IMR-90 (cell line): ENCODE data around the gene CBL. TPM values are rescaled to one million over a fixed set of nuclear protein-coding genes. Genes with fewer than 3 reads are reported as not detected.

Source experiments
- ATAC-seq: fragments of 200-7000 bp; cut with Tn5 transposase; 2 replicates; pipeline ENCODE4 v1.9.1; 2020; ENCODE audit warnings: low read depth, mild to moderate bottlenecking, moderate library complexity
- BruUV-seq: library from RNA; stranded (reverse); fragments of 400-500 nt; replicated peaks from 2 replicates; lab custom pipeline; 2021; lab: Mats Ljungman, UMichigan
- CTCF ChIA-PET: fragments of 300-600 bp; formaldehyde crosslinking; extraction: SDS; loops from one replicate; lab custom pipeline; 2021; ENCODE audit warnings: antibody characterized with exemption; lab: Yijun Ruan, JAX
- POLR2A ChIA-PET: fragments of 300-600 bp; sonication (Branson Sonifier 250); formaldehyde crosslinking; loops from one replicate; lab custom pipeline; 2022; ENCODE audit warnings: antibody characterized with exemption; ENCODE audit not compliant: unreplicated experiment; lab: Charles Lee
- DNase-seq: peaks from one replicate; pipeline ENCODE4 v3.0.0; 2013
- H2AFZ ChIP-seq: replicated peaks from 2 replicates; pipeline ENCODE3; 2013; ENCODE audit warnings: low read length, mild to moderate bottlenecking; ENCODE audit not compliant: poor library complexity
- H2AK5ac ChIP-seq: 2 replicates; pipeline ENCODE4 v1.6.1; 2013; ENCODE audit warnings: low read depth, low read length, inconsistent platforms
- H2AK9ac ChIP-seq: replicated peaks from 2 replicates; pipeline ENCODE3; 2013; ENCODE audit warnings: mild to moderate bottlenecking, low read depth, low read length, moderate library complexity; ENCODE audit not compliant: poor library complexity
- H2BK120ac ChIP-seq: 2 replicates; pipeline ENCODE4 v1.6.1; 2013; ENCODE audit warnings: low read depth, low read length, inconsistent platforms
- H2BK15ac ChIP-seq: 3 replicates; pipeline ENCODE4 v1.6.1; 2013; ENCODE audit warnings: low read depth, low read length, inconsistent platforms
- H2BK20ac ChIP-seq: 2 replicates; pipeline ENCODE4 v1.6.1; 2013; ENCODE audit warnings: low read depth, mild to moderate bottlenecking, inconsistent platforms, low read length, moderate library complexity
- H2BK5ac ChIP-seq: 2 replicates; pipeline ENCODE4 v1.6.1; 2013; ENCODE audit warnings: mild to moderate bottlenecking, low read depth, low read length, inconsistent platforms; ENCODE audit not compliant: poor library complexity, severe bottlenecking
- H3K14ac ChIP-seq: replicated peaks from 2 replicates; pipeline ENCODE4 v1.6.1; 2013; ENCODE audit warnings: low read depth, low read length, inconsistent platforms
- H3K18ac ChIP-seq: 2 replicates; pipeline ENCODE4 v1.6.1; 2013; ENCODE audit warnings: low read depth, low read length, control low read depth
- H3K23ac ChIP-seq: 2 replicates; pipeline ENCODE4 v1.6.1; 2013; ENCODE audit warnings: low read depth, low read length, inconsistent platforms
- H3K27ac ChIP-seq: 2 replicates; pipeline ENCODE4 v1.5.1; 2013; ENCODE audit warnings: mild to moderate bottlenecking, control low read depth, low read length; ENCODE audit not compliant: insufficient read depth
- H3K27me3 ChIP-seq: 2 replicates; pipeline ENCODE4 v1.6.1; 2013; ENCODE audit warnings: low read length; ENCODE audit not compliant: control insufficient read depth, insufficient read depth
- H3K36me3 ChIP-seq: 2 replicates; pipeline ENCODE4 v1.6.1; 2013; ENCODE audit warnings: low read length, mixed read lengths; ENCODE audit not compliant: control insufficient read depth, insufficient read depth
- H3K4ac ChIP-seq: 2 replicates; pipeline ENCODE4 v1.6.1; 2013; ENCODE audit warnings: low read depth, low read length, inconsistent platforms
- H3K4me1 ChIP-seq: 2 replicates; pipeline ENCODE4 v1.6.1; 2013; ENCODE audit warnings: low read length, mixed read lengths; ENCODE audit not compliant: control insufficient read depth, insufficient read depth
- H3K4me2 ChIP-seq: 2 replicates; pipeline ENCODE4 v1.6.1; 2013; ENCODE audit warnings: low read depth, mild to moderate bottlenecking, control low read depth, low read length, moderate library complexity
- H3K4me3 ChIP-seq: 2 replicates; pipeline ENCODE4 v1.5.1; 2013; ENCODE audit warnings: low read depth, mild to moderate bottlenecking, control low read depth, low read length, moderate library complexity; ENCODE audit not compliant: insufficient read depth
- H3K56ac ChIP-seq: 2 replicates; pipeline ENCODE4 v1.6.1; 2013; ENCODE audit warnings: low read length, inconsistent platforms; ENCODE audit not compliant: insufficient read depth; ENCODE audit errors: extremely low read depth
- H3K79me1 ChIP-seq, 2 experiments: 2 replicates each; pipeline ENCODE4 v1.6.1; 2013; ENCODE audit warnings: low read length in 2 of 2, inconsistent platforms in 1 of 2, low read depth in 1 of 2
- H3K9ac ChIP-seq: 2 replicates; pipeline ENCODE4 v1.6.1; 2013; ENCODE audit warnings: low read depth, low read length, control low read depth
- H3K9me1 ChIP-seq: 2 replicates; pipeline ENCODE4 v1.6.1; 2013; ENCODE audit warnings: low read length, inconsistent platforms; ENCODE audit not compliant: insufficient read depth
- H3K9me3 ChIP-seq: 2 replicates; pipeline ENCODE4 v1.6.1; 2013; ENCODE audit warnings: low read length; ENCODE audit not compliant: control insufficient read depth, insufficient read depth
- H4K20me1 ChIP-seq: 2 replicates; pipeline ENCODE4 v1.6.1; 2013; ENCODE audit warnings: low read length, inconsistent platforms; ENCODE audit not compliant: insufficient read depth
- H4K5ac ChIP-seq: 2 replicates; pipeline ENCODE4 v1.6.1; 2013; ENCODE audit warnings: mild to moderate bottlenecking, low read depth, low read length, control low read depth
- H4K8ac ChIP-seq, 2 experiments: 2 replicates each; pipeline ENCODE4 v1.6.1; 2013; ENCODE audit warnings: low read depth in 2 of 2, low read length in 2 of 2, control low read depth in 1 of 2, inconsistent platforms in 1 of 2
- H4K91ac ChIP-seq: 2 replicates; pipeline ENCODE4 v1.6.1; 2013; ENCODE audit warnings: low read depth, low read length, inconsistent platforms; ENCODE audit not compliant: insufficient read depth
- BHLHE40 ChIP-seq: fragments of 150-350 bp; IDR thresholded peaks from 2 replicates; pipeline ENCODE4 v1.6.1; 2016; ENCODE audit warnings: mild to moderate bottlenecking, low read depth, low read length
- CEBPB ChIP-seq: IDR thresholded peaks from 2 replicates; pipeline ENCODE4 v1.6.1; 2012; ENCODE audit warnings: low read depth, low read length, improper control_type of control experiment
- CHD1 ChIP-seq: IDR thresholded peaks from 2 replicates; pipeline ENCODE4 v1.6.1; 2012; ENCODE audit warnings: low read depth, low read length, improper control_type of control experiment
- FOS ChIP-seq: fragments of 150-350 bp; IDR thresholded peaks from 2 replicates; pipeline ENCODE4 v1.6.1; 2016; ENCODE audit warnings: low read depth, low read length
- MAFK ChIP-seq: IDR thresholded peaks from 2 replicates; pipeline ENCODE4 v1.6.1; 2012; ENCODE audit warnings: low read depth, low read length, improper control_type of control experiment
- MAZ ChIP-seq: IDR thresholded peaks from 2 replicates; pipeline ENCODE4 v1.6.1; 2012; ENCODE audit warnings: low read depth, mild to moderate bottlenecking, low read length, improper control_type of control experiment, moderate library complexity, borderline replicate concordance
- MXI1 ChIP-seq: IDR thresholded peaks from 2 replicates; pipeline ENCODE4 v1.6.1; 2012; ENCODE audit warnings: low read depth, mild to moderate bottlenecking, low read length, moderate library complexity, borderline replicate concordance
- NFE2L2 ChIP-seq: fragments of 150-350 bp; IDR thresholded peaks from 2 replicates; pipeline ENCODE4 v1.6.1; 2016; ENCODE audit warnings: low read depth, mild to moderate bottlenecking, low read length
- POLR2A ChIP-seq: IDR thresholded peaks from 2 replicates; pipeline ENCODE4 v1.6.1; 2012; ENCODE audit warnings: mild to moderate bottlenecking, low read depth, low read length
- RAD21 ChIP-seq: IDR thresholded peaks from 2 replicates; pipeline ENCODE4 v1.6.1; 2012; ENCODE audit warnings: low read length, improper control_type of control experiment
- RCOR1 ChIP-seq: IDR thresholded peaks from 2 replicates; pipeline ENCODE4 v1.6.1; 2012; ENCODE audit warnings: mild to moderate bottlenecking, low read length, improper control_type of control experiment; ENCODE audit not compliant: insufficient replicate concordance
- RFX5 ChIP-seq: IDR thresholded peaks from 2 replicates; pipeline ENCODE4 v1.8.0; 2012; ENCODE audit warnings: low read depth, mild to moderate bottlenecking, low read length, moderate library complexity
- SMC3 ChIP-seq: fragments of 150-350 bp; IDR thresholded peaks from 2 replicates; pipeline ENCODE4 v1.6.1; 2016; ENCODE audit warnings: low read depth, mild to moderate bottlenecking, antibody characterized with exemption, low read length, moderate library complexity
- WGBS, 2 experiments: methylation state at CpG; one replicate each; pipeline versions ENCODE4 v1.1.5 to v1.1.7; 2013; ENCODE audit warnings: missing lambda C conversion rate in 2 of 2; ENCODE audit not compliant: insufficient read length in 1 of 2; ENCODE audit errors: extremely low coverage in 2 of 2; 5-methylcytosine and 5-hydroxymethylcytosine counted together
- dilution Hi-C: fragments of 300-500 bp; cut with HindIII; formaldehyde crosslinking; loops from one replicate; pipeline ENCODE4 v1.14.3; 2018; ENCODE audit warnings: low sequenced_read_pairs; ENCODE audit not compliant: unreplicated experiment
- in situ Hi-C: fragments of 300-500 bp; cut with MboI; formaldehyde crosslinking; loops from 3 replicates; pipeline ENCODE4 v1.14.3; 2019; ENCODE audit warnings: low sequenced_read_pairs, inconsistent platforms, mixed read lengths
- intact Hi-C: fragments of 100-400 bp; cut with micrococcal nuclease; formaldehyde crosslinking; loops from 2 replicates; pipeline ENCODE4 v1.10.0; 2022
- polyA plus RNA-seq, 3 experiments: library from polyadenylated mRNA; depleted of rRNA; stranded (reverse); fragments of >200 nt; gene quantifications; 2 replicates each; pipeline ENCODE4 v1.2.3, GENCODE V29; 2012; ENCODE audit warnings: low replicate concordance in 1 of 3
- total RNA-seq: library from RNA; depleted of rRNA; stranded (reverse); fragments of >200 nt; gene quantifications from 2 replicates; pipeline ENCODE4 v1.2.3, GENCODE V29; 2012
- TF ChIP-seq, protein P1 (sequence below): fragments of 150-350 bp; IDR thresholded peaks from 2 replicates; pipeline ENCODE4 v1.6.1; 2017; ENCODE audit warnings: mild to moderate bottlenecking, antibody characterized with exemption, low read length, low read depth
- TF ChIP-seq, protein P2 (sequence below): fragments of 150-350 bp; IDR thresholded peaks from 2 replicates; pipeline ENCODE4 v1.6.1; 2016; ENCODE audit warnings: low read depth, mild to moderate bottlenecking, low read length, moderate library complexity, borderline replicate concordance
- TF ChIP-seq, protein P3 (sequence below): conservative IDR thresholded peaks from 2 replicates; pipeline ENCODE4 v1.5.1; 2012; ENCODE audit warnings: mild to moderate bottlenecking, low read depth, low read length, improper control_type of control experiment

CBL gene
- total and polyA plus RNA-seq, 2 of the 4 experiments (the other 2 are of a cell fraction): 6.1 to 11.8 TPM

DNA sequence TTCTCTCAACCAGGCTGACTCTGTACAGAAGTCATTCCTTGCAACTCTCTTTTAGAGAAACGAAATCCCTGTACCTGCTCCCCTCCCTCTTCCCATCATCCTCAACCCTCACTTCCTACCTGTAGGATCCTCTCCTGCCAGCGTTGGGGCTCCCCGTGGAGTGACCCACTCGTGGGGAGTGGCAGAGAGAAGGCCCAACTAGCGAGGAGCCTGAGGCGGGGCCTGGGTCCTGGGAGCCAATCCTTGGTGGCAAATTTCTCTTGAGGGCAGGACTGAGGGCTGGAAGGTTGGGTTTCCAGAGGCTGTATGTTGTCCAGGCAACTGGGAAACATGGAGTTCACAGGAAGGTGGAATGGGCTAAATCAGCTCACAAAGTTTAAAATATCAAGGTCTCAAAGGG, 10.5 kb upstream of the CBL start:
- POLR2A ChIA-PET: no interaction called here
- ATAC-seq (peak; percentile 96), DNase-seq (peak; percentile 58)
- Histone ChIP-seq H4K5ac (no peak overlapping the region), H3K4me1 (no peaks in the 10 kb centered on the region), H2BK20ac (no peak overlapping the region), H3K4me3 (no peak overlapping the region), H3K9me1 (no peaks in the 10 kb centered on the region; the same call in 1 of the 2 replicates), H4K20me1 (no peaks in the 10 kb centered on the region), H4K8ac (no peak overlapping the region), H3K9ac (no peak overlapping the region), H4K91ac (no peak overlapping the region), H3K79me1 (no peaks in the 10 kb centered on the region), H2BK5ac (no peak overlapping the region), H3K36me3 (no peaks in the 10 kb centered on the region), H3K14ac (no peak overlapping the region), H3K27ac (no peak overlapping the region), H2AK5ac (no peak overlapping the region), H3K4ac (no peak overlapping the region), H2AFZ (peak overlapping the region; percentile 53), H2BK15ac (no peak overlapping the region), H3K23ac (no peak overlapping the region), H3K4me2 (peak overlapping the region; percentile 32), H2AK9ac (no peak overlapping the region), H3K56ac (no peak overlapping the region), H3K18ac (no peak overlapping the region), H3K27me3 (peaks cover 6% of the 10 kb centered on the region), H2BK120ac (no peak overlapping the region), H3K9me3 (no peaks in the 10 kb centered on the region)
- TF ChIP-seq MXI1 (no peak), RCOR1 (no peak), RFX5 (no peak), MAZ (no peak; the same call in 1 of the 2 replicates), BHLHE40 (no peak), CHD1 (no peak), RAD21 (no peak), FOS (no peak), CEBPB (no peak), MAFK (no peak), NFE2L2 (no peak), SMC3 (no peak), POLR2A (no peak)
- TF ChIP-seq, protein P1, sequence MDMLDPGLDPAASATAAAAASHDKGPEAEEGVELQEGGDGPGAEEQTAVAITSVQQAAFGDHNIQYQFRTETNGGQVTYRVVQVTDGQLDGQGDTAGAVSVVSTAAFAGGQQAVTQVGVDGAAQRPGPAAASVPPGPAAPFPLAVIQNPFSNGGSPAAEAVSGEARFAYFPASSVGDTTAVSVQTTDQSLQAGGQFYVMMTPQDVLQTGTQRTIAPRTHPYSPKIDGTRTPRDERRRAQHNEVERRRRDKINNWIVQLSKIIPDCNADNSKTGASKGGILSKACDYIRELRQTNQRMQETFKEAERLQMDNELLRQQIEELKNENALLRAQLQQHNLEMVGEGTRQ: no peak
- TF ChIP-seq, protein P2, sequence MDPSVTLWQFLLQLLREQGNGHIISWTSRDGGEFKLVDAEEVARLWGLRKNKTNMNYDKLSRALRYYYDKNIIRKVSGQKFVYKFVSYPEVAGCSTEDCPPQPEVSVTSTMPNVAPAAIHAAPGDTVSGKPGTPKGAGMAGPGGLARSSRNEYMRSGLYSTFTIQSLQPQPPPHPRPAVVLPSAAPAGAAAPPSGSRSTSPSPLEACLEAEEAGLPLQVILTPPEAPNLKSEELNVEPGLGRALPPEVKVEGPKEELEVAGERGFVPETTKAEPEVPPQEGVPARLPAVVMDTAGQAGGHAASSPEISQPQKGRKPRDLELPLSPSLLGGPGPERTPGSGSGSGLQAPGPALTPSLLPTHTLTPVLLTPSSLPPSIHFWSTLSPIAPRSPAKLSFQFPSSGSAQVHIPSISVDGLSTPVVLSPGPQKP: no peak
- TF ChIP-seq, protein P3, sequence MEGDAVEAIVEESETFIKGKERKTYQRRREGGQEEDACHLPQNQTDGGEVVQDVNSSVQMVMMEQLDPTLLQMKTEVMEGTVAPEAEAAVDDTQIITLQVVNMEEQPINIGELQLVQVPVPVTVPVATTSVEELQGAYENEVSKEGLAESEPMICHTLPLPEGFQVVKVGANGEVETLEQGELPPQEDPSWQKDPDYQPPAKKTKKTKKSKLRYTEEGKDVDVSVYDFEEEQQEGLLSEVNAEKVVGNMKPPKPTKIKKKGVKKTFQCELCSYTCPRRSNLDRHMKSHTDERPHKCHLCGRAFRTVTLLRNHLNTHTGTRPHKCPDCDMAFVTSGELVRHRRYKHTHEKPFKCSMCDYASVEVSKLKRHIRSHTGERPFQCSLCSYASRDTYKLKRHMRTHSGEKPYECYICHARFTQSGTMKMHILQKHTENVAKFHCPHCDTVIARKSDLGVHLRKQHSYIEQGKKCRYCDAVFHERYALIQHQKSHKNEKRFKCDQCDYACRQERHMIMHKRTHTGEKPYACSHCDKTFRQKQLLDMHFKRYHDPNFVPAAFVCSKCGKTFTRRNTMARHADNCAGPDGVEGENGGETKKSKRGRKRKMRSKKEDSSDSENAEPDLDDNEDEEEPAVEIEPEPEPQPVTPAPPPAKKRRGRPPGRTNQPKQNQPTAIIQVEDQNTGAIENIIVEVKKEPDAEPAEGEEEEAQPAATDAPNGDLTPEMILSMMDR: no peak
- CTCF ChIA-PET: interaction anchor here (1.1 to 1.6 kb wide), 4 partner anchors 10 to 142 kb away, joined by 3 to 8 read pairs (median 4); partner anchors contain the start of gene CBL
- WGBS, 2 experiments: no CpG with 5 or more reads among the region's 6 CpGs
- BruUV-seq: no TSS peak
- intact Hi-C loops (loop anchor here (1.0 to 2.0 kb wide), 3 partner anchors 27 to 138 kb away; partner anchors contain the start of genes HYOU1 and NLRX1), in situ Hi-C loops (loop anchor here (5.0 kb wide), 1 partner anchor 93 kb away; the partner anchor contains the start of gene DPAGT1), dilution Hi-C loops (no loop called here)
